ENCODE results near the gene SLC38A1.
A peak's percentile ranks its signal among the peaks of the same experiment; 100 is the strongest.
"Not testable (repeated sequence)": the region's sequence is repeated elsewhere in the genome, so short reads cannot be mapped to it uniquely, and the experiment has no call there.

The SLC38A1 gene
- total RNA-seq = 1,229 to 1,254 reads per million in 2 experiments

GRCh38 chr12:46268583-46269428 is at the start of gene SLC38A1:
Gene SLC38A1, minus strand, starts transcription at chr12:46269043. Its CDS starts 29,243 bp downstream, at chr12:46239800.
- DNase-seq (ENCODE audit: low read depth) = peak; percentile 85

GRCh38 chr12:46318037-46318436 is 49.2 kb upstream of the SLC38A1 start:
- DNase-seq (ENCODE audit: low read depth) = no peak

- no peak for DNase-seq (ENCODE audit: low read depth)
These were observed 35.2 kb upstream of the SLC38A1 start for GRCh38 chr12:46304070-46304469.

- DNase-seq (ENCODE audit: low read depth) = peak; percentile 41
These were observed 34.3 kb upstream of the SLC38A1 start for GRCh38 chr12:46303039-46303666.

- no peak for DNase-seq (ENCODE audit: low read depth)
These were observed 32.1 kb upstream of the SLC38A1 start for GRCh38 chr12:46300910-46301309.

GRCh38 chr12:46299851-46300250 is 31.0 kb upstream of the SLC38A1 start:
- no peak for DNase-seq (ENCODE audit: low read depth)

GRCh38 chr12:46298261-46298660 is 29.4 kb upstream of the SLC38A1 start:
- no peak for DNase-seq (ENCODE audit: low read depth)

GRCh38 chr12:46296822-46297221 is 28.0 kb upstream of the SLC38A1 start:
- no peak for DNase-seq (ENCODE audit: low read depth)

- DNase-seq (ENCODE audit: low read depth) = no peak
These were observed 24.0 kb upstream of the SLC38A1 start for GRCh38 chr12:46292754-46293402.

- DNase-seq (ENCODE audit: low read depth) = not testable (repeated sequence)
These were observed 23.1 kb upstream of the SLC38A1 start for GRCh38 chr12:46291953-46292352.

GRCh38 chr12:46285177-46285576 is 16.3 kb upstream of the SLC38A1 start:
- not testable (repeated sequence) for DNase-seq (ENCODE audit: low read depth)

GRCh38 chr12:46282829-46283228 is 14.0 kb upstream of the SLC38A1 start:
- no peak for DNase-seq (ENCODE audit: low read depth)

- DNase-seq (ENCODE audit: low read depth) = no peak
These were observed 7.9 kb upstream of the SLC38A1 start for GRCh38 chr12:46276756-46277155.

GRCh38 chr12:46271863-46272262 is 3.0 kb upstream of the SLC38A1 start:
- no peak for DNase-seq (ENCODE audit: low read depth)

GRCh38 chr12:46269429-46270241 is 792 bp upstream of the SLC38A1 start:
- DNase-seq (ENCODE audit: low read depth) = peak; percentile 58

GRCh38 chr12:46267825-46268582 is 839 bp downstream of the SLC38A1 start:
- DNase-seq (ENCODE audit: low read depth) = peak; percentile 9

- DNase-seq (ENCODE audit: low read depth) = no peak
These were observed 1.3 kb downstream of the SLC38A1 start for GRCh38 chr12:46267575-46267824.

GRCh38 chr12:46266869-46267574 is 1.8 kb downstream of the SLC38A1 start:
- peak; percentile 70 for DNase-seq (ENCODE audit: low read depth)

GRCh38 chr12:46266382-46266791 is 2.5 kb downstream of the SLC38A1 start:
- DNase-seq (ENCODE audit: low read depth) = peak; percentile 51

GRCh38 chr12:46265734-46266133 is 3.1 kb downstream of the SLC38A1 start:
- no peak for DNase-seq (ENCODE audit: low read depth)

GRCh38 chr12:46265102-46265501 is 3.7 kb downstream of the SLC38A1 start:
- DNase-seq (ENCODE audit: low read depth) = no peak

All from T follicular helper cell (primary cell).